Hematopoietic multipotent progenitor cell treated with erythropoietin and hydrocortisone succinate and interleukin-3 and kit ligand, for 17 days (in vitro differentiated cells): ENCODE results near the gene ACOT4.
"Not testable (repeated sequence)": the region's sequence is repeated elsewhere in the genome, so short reads cannot be mapped to it uniquely, and the experiment has no call there.

Source experiments
- DNase-seq: peaks from one replicate; pipeline ENCODE4 v3.0.0-alpha.2; 2015; ENCODE audit warnings: low spot score

The ACOT4 gene

DNA sequence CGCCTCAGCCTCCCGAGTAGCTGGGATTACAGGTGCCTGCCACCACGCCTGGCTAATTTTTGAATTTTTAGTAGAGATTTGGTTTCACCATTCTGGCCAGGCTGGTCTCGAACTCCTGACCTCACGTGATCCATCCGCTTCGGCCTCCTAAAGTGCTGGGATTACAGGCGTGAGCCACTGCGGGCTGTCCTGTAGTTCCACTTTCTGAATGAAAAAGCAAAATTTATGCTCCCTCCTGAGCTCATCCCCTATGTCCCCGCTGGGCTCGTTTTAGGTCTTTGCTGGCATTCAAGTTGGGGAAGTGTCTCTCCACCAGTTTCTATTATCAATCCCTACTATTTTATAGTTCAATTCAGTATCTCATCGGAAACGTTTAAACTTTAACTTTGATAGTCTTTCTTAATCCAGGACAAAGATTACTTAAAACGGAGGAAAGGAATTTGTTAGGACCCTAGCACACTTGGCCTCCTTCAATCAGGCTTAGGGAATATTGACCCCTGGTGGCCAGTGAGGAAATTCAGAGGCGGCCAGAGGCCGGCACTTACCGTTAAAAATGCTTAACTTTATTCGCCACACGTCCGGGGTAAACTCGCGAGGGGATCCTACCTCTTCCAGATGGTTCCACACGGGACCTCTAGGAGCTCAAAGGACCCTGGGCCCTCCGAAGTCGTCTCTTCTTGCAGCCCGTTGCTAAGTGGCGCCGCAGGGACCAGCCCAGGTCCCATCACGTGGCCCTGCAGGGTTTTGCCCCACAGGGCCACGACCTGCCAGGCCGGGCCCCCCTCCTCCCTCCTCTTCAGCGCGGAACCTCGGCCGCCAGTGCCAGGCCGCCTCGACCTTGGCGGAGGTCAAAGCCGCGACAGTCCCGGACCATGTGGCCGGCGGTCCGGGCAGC, 41.7 kb downstream of the ACOT4 start:
- DNase-seq, result peak; percentile 61

DNA sequence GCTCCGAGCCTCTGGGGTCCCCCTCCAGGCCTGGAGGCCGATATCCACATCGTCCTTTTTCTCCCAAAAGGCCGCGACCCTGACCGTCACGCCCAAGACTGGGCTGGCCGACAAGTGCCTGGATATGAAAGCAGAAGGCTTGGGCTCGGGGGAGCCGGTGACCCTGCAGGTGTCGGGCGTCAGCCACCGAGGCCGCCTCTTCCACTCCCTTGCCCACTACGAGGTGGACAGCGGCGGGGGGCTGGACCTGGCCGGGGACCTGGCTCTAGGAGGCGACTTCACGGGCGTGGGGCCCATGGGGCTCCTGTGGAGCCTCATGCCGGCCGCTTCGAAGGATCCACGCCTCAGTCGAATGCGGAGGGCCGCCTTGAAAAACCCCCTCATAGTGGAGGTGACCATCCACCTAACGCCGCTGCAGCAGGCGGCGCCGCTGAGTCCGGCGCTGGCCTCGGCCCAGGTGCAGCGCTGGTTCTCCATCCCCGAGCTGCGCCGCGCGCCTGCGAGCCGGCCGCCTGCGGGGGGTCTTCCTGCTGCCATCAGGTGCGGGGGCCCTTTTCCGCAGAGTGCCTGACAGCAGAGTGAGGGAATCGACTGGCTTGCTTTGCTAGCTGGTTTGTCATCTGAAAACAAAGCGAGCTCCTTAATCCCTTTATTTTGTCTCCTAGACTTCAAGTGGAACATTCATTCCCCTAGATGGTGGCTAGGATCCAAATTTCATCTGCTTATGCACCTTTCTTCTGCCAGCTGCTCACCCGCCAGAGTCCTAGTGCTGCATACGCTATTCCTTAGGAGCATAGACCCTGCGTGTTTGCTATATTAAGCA, 42.5 kb downstream of the ACOT4 start:
- no peak for DNase-seq

DNA sequence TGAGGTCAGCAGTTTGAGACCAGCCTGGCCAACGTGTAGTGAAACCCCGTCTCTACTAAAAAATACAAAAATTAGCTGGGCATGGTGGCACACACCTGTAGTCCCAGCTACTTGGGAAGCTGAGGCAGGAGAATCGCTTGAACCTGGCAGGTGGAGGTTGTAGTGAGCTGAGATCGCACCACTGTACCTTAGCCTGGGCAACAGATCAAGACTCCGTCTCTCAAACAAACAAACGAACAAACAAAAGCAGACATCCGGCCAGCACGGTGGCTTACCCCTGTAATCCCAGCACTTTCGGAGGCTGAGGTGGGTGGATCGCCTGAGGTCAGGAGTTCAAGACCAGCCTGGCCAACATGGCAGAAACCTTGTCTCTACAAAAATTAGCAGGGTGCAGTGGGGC, 44.7 kb downstream of the ACOT4 start:
- not testable (repeated sequence) for DNase-seq

DNA sequence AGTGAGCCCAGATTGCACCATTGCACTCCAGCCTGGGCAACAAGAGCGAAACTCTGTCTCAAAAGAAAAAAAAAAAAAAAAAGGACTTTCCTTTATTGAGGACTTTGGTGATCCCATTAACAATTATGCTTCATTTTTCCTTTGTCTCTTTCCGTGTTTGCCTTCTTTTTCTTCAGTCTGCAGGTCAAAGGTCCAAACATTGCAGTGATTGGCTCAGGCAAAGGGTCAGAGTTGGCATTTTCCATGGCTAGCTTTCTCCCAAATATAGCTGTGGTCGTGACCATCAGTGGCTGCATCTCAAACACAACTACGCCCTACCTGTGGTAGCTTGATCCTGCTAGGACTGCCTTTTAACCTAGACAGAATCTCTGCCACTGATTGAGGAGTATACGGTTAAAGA, 46.2 kb downstream of the ACOT4 start:
- DNase-seq, result no peak

DNA sequence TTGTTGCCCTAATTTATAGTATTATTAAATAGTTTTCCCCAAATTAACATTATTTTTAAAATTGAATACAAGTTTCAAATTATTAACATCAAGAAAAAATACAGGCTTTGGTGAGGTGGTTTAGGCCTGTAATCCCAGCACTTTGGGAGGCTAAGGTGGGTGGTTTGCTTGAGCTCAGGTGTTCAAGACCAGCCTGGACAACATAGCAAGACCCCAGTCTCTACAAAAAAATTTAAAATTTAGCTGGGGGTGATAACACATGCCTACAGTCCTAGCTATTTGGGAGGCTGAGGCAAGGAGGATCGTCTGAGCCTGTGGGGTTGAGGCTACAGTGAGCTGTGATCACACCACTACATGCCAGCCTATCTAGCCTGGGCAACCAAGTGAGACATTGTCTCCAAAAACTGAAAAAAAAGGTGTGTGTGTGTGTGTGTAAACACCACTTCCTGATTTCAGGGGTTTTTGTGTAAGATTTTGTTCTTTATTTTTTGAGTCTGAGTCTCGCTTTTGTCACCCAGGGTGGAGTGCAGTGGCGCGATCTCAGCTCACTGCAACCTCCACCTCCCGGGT, 49.2 kb downstream of the ACOT4 start:
- no peak for DNase-seq

DNA sequence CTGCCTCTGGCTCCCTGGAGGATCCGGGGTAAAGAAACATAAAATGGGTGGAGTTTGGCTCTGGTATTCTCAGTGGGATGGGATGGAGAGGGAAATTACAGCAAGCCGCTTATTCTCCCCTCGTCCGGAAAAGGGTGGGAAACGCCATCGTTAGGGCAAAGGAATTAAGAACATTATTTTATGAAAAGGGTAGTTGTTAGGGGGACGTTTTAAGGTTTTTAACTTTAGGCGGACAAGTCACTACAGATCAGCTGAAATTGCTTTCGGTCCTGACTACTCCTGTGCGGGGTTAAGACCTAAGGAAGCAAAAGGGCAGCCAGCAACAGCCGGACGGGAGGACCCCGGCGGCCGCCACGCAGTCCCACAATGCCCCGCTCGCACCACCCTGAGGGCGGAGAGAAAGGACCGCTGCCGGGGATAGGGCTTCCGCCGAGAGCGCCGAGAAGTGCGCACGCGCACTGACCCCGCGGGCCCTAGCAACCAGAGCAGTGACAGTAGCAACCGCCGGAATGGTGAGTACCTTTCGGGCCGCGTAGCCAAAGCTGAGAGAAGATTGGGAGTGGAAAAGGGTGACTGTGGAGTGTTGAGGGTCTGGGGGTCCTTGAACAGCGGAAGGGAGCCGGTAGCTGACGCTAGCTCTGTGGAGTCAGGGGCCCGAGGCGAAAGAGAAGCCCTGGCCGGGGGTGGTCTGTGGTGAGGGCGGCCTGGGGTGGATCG, 53.0 kb downstream of the ACOT4 start, which contains the start of gene DNAL1:
TSS of gene DNAL1 (plus strand) at position 456 of the 717 bp plus-strand sequence. CDS start at position 510, 54 bp downstream.
- peak; percentile 89 for DNase-seq

DNA sequence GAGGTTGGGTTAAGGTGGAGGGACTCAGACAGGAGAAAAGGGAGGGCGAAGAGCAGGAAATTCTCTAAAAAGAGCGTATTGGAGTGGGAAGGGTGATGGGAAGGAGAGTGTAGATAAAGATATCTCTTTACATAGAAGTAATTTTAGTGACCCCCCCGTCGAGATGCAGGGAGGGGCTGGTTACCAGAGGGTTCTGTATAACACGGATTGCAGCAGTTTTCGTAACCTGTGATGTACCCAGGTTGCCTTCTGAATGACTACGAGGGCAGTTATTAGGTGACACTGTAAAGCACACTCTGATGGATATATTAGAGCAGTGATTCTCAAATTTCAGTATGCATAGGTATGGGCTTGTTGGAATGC, 53.6 kb downstream of the ACOT4 start:
- DNase-seq, result peak; percentile 12
